ENCODE data around the gene KLHL29. TPM values are rescaled to one million over a fixed set of nuclear protein-coding genes. Genes with fewer than 3 reads are reported as not detected.

KLHL29 gene
- total RNA-seq, 4 donors from 2014 or later, result 7.6 to 15.3 (median 8.4) TPM

DNA sequence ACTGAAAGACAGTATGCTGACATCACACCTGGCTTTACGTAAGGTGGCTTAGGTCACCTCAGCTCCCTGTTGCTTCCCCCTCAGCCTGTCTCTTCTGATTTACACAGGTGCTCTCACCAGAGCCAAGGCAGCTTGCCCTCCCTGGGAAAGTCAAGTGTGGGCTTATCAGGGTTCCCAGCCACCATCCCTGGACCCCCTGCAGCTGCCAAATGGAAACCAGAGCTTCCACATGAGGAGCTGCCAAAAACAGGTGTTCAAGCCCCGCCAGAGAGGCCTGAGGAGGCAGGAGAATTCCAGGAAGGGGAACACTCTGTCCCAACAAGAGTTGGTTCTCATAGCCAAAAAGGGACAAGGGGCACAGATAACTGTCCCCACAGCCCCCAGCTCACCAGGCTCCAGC, 275.3 kb downstream of the KLHL29 start:
- TF ChIP-seq CTCF (IDR thresholded peaks at IDR 0.05; ENCODE audit: low read depth), result no peak

GRCh38 chr2:23661276-23662050, 276.5 kb downstream of the KLHL29 start:
- no peak for TF ChIP-seq CTCF (IDR thresholded peaks at IDR 0.05; ENCODE audit: low read depth)

GRCh38 chr2:23662466-23662865, 277.5 kb downstream of the KLHL29 start:
- no peak for TF ChIP-seq CTCF (IDR thresholded peaks at IDR 0.05; ENCODE audit: low read depth)

DNA sequence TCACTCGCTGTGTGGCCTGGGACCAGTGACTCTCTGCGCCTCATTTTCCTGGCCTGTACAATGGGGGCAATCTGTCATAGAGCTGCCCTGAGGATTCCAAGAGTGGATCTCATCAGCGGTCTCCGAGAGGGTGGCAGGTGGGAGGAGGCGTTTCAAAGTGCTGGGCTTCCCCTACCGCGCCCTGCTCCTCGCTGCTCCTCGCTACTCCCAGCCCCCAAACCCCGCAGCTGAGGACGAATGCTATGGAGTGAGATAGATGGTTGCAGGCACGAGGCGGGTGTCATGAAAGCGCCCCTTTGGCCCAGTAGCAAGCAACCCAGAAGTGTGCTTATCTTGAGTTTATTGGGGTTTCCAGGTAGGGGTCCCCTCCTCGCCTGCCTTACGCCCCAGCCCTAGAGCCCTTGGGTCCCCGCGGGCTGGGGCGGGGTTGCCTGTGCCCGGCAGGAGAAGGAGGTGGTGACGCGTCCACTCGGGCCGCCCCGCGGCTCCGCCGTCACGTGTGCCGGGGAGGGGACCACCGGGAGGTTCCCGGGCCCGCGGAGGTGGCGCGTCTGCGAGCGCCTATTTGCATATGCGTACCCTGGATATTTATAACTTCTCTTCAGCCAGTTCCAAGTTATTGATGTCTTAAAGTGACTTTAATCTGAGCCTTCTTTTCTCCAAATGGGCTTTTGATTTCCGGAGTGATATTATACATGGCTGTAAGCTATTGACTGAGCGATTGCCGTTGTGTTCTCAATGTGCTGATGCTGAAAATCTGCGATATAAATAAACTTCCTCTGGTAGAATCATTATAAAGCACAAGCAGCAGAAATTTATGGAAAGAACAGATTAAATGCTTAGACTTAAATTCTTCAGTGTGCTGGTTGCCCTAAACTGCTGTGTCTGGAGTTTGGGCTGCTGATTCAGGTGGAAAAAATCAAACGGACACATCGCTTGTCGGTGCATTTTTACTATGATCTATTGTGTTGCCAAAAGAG, 278.3 kb downstream of the KLHL29 start:
- TF ChIP-seq CTCF (IDR thresholded peaks at IDR 0.05; ENCODE audit: low read depth), result no peak

- TF ChIP-seq CTCF (IDR thresholded peaks at IDR 0.05; ENCODE audit: low read depth), result no peak
Observed at GRCh38 chr2:23664066-23664788, 279.2 kb downstream of the KLHL29 start.

DNA sequence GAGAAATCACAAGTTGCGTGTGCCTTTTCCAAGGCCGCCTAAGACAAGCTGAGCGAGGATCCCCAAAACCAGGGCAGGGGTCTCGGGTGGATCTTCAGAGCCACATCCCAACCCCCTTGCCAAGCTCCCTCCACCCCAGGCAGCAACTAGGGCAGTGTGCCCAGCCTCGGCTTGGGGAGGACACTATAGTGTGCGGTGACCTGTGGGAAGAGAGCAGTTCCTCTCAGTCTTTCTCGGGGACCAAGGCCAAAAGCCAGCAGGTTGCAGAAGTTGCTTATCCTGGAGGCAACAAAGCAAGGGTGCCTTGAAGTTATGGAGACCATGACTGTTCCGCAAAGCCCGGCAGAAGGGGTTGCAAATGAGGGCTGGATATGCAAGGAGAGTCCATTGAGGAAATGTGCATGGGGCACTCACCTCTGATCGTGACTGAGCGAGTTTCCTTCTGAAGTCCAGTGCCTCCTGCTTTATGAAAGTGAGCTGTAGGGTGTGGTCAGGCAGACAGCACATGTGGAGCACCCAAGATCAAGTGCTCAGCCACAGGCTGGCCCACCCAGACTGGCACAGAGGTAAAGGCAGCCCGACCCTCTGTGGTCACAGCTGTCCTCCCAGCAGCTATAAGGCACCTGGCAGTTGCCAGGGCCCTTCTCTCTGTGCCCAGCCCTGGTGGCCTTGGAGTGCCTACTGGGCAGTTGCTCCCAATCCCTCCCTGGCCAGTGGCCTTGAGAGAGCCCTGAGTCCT, 281.4 kb downstream of the KLHL29 start:
- TF ChIP-seq CTCF (IDR thresholded peaks at IDR 0.05; ENCODE audit: low read depth), result no peak
